ENCODE data around the gene SLC43A3.
"Not testable (repeated sequence)": the region's sequence is repeated elsewhere in the genome, so short reads cannot be mapped to it uniquely, and the experiment has no call there.

Gene SLC43A3

DNA sequence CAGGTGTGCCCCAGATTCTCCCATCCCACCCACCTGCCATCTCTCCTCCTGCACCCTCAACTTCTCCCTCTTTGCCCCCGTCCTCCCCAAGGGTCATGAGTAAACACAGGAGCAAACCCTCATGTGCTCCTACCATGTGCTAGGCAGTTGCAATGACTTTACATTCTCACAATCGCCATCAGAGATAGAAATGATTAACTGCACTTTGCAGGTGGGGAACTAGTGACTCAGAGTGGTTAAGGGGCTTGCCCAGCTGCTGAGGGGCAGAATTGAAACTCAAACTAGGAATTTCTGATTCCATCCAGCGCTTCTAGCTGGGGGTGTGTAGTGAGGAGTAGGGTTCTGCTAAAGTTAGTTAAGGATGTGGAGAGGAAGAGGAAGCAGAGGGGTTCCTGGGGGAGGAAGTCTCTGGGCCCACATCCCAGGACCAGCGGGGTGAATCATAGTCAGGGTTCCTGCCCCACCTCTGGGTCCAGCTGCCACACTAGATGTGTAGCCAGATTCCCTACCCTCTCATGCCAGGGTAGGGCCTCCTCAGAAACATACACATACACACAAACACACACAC lies 20.5 kb downstream of the SLC43A3 start:
- DNase-seq (ENCODE audit: low spot score): no peak
- Histone ChIP-seq H3K79me1 (ENCODE audit: low read depth, low read length) (no peaks in the 10 kb centered on the region), H2BK12ac (ENCODE audit: low read length) (no peak overlapping the region), H4K91ac (ENCODE audit: low read depth, low read length, poor library complexity) (no peak overlapping the region), H3K9me3 (replicated peaks in 1 of 2; ENCODE audit: control insufficient read depth in 2 of 2, insufficient read depth in 1 of 2, low read depth in 1 of 2, low read length in 2 of 2) (no peaks in the 10 kb centered on the region), H4K8ac (ENCODE audit: low read depth, low read length) (no peak overlapping the region), H3K14ac (ENCODE audit: low read length) (no peak overlapping the region), H3K27me3 (ENCODE audit: control insufficient read depth in 3 of 3, insufficient read depth in 3 of 3, low read depth in 1 of 3, low read length in 3 of 3) (no peaks in the 10 kb centered on the region), H2BK120ac (ENCODE audit: low read depth, low read length) (no peak overlapping the region), H2AK5ac (ENCODE audit: low read depth, low read length) (no peak overlapping the region), H3K9ac (ENCODE audit: low read depth, low read length, poor library complexity) (no peak overlapping the region), H2BK5ac (ENCODE audit: low read length) (no peak overlapping the region), H3K4ac (ENCODE audit: low read length) (no peak overlapping the region), H2BK15ac (ENCODE audit: low read length) (no peak overlapping the region), H3K4me1 (ENCODE audit: control insufficient read depth in 2 of 2, insufficient read depth in 1 of 2, low read depth in 1 of 2, low read length in 2 of 2) (peaks cover 0 to 1% of the 10 kb centered on the region in 2 donors), H3K4me2 (ENCODE audit: insufficient read depth, low read length, poor library complexity, severe bottlenecking) (no peak overlapping the region), H2AFZ (ENCODE audit: low read length) (no peak overlapping the region), H3K4me3 (ENCODE audit: low read length in 2 of 2) (no peak overlapping the region), H3K18ac (ENCODE audit: low read length) (no peak overlapping the region), H3K36me3 (replicated peaks in 1 of 2; ENCODE audit: control insufficient read depth in 2 of 2, insufficient read depth in 2 of 2, low read length in 2 of 2) (peaks cover 12 to 45% of the 10 kb centered on the region in 2 donors), H3K27ac (replicated peaks; ENCODE audit: low read length) (no peak overlapping the region), H3K23ac (ENCODE audit: low read depth, low read length, poor library complexity) (no peak overlapping the region)
- WGBS, 2 donors (ENCODE audit: extremely low coverage in 2 of 2, insufficient read length in 2 of 2, insufficient replicate concordance in 1 of 2): no CpG with 5 or more reads among the region's 4 CpGs

DNA sequence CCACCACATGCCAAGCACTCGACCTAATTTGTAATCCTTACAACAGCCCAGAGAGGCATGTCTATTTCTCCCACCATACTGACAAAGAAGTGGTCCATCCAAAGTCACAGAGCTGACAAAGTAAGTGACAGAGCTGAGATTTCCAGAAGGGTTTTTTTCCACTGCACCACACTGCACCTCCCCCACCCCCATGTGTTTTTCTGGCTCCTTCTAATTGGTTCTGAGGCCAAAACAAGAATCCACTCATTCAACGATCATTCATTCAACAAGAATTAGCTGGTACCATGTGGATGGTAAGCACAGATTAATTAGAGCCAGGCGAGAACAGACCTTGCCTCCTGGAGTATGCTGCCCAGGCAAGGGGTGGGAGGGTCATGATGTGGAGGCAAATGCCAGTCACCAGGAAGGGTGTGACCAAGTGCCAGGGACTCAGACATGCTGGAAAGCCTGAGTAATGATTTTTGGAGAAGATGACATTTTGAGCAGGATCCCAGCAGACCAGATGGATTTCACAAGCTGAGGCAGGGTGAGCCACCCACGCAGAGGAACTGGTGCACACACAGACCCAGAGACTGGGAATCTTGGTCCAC lies 21.6 kb downstream of the SLC43A3 start:
- H3K79me1 ChIP-seq (ENCODE audit: low read depth, low read length): no peaks in the 10 kb centered on the region
- H3K4ac ChIP-seq (ENCODE audit: low read length): no peak overlapping the region
- no peak overlapping the region for H2AK5ac ChIP-seq (ENCODE audit: low read depth, low read length)
- no peak overlapping the region for H3K23ac ChIP-seq (ENCODE audit: low read depth, low read length, poor library complexity)
- H3K14ac ChIP-seq (ENCODE audit: low read length): no peak overlapping the region
- H3K4me2 ChIP-seq (ENCODE audit: insufficient read depth, low read length, poor library complexity, severe bottlenecking): no peak overlapping the region
- no peaks in the 10 kb centered on the region for H3K27me3 ChIP-seq (ENCODE audit: control insufficient read depth in 3 of 3, insufficient read depth in 3 of 3, low read depth in 1 of 3, low read length in 3 of 3)
- H3K9me3 ChIP-seq (replicated peaks in 1 of 2; ENCODE audit: control insufficient read depth in 2 of 2, insufficient read depth in 1 of 2, low read depth in 1 of 2, low read length in 2 of 2): no peaks in the 10 kb centered on the region
- no peak for DNase-seq (ENCODE audit: low spot score)
- no peak overlapping the region for H3K27ac ChIP-seq (replicated peaks; ENCODE audit: low read length)
- no peak overlapping the region for H3K18ac ChIP-seq (ENCODE audit: low read length)
- no peak overlapping the region for H2BK12ac ChIP-seq (ENCODE audit: low read length)
- H2BK5ac ChIP-seq (ENCODE audit: low read length): no peak overlapping the region
- H2AFZ ChIP-seq (ENCODE audit: low read length): no peak overlapping the region
- H3K4me3 ChIP-seq (ENCODE audit: low read length in 2 of 2): no peak overlapping the region
- peaks cover 12 to 34% of the 10 kb centered on the region in 2 donors for H3K36me3 ChIP-seq (replicated peaks in 1 of 2; ENCODE audit: control insufficient read depth in 2 of 2, insufficient read depth in 2 of 2, low read length in 2 of 2)
- no CpG with 5 or more reads among the region's 4 CpGs for WGBS, 2 donors (ENCODE audit: extremely low coverage in 2 of 2, insufficient read length in 2 of 2, insufficient replicate concordance in 1 of 2)
- H3K4me1 ChIP-seq (ENCODE audit: control insufficient read depth in 2 of 2, insufficient read depth in 1 of 2, low read depth in 1 of 2, low read length in 2 of 2): peaks cover 0 to 1% of the 10 kb centered on the region in 2 donors
- H3K9ac ChIP-seq (ENCODE audit: low read depth, low read length, poor library complexity): no peak overlapping the region
- no peak overlapping the region for H2BK15ac ChIP-seq (ENCODE audit: low read length)
- no peak overlapping the region for H2BK120ac ChIP-seq (ENCODE audit: low read depth, low read length)
- no peak overlapping the region for H4K91ac ChIP-seq (ENCODE audit: low read depth, low read length, poor library complexity)
- H4K8ac ChIP-seq (ENCODE audit: low read depth, low read length): no peak overlapping the region

DNA sequence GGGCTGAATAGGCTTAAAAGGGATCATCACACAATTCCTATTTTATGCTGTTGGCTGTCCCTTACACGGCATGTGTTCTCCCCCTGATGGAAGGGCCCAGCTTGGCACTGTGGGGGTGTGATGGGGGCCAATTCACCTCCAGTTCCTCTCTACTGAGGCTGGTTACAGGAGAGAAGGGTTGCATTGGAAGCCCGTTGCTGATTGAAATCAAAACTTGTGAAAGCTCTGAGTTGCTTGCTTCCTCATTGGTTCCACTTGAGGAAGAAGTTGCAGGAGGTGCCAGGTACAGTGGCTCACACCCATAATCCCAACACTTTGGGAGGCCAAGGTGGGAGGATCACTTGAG lies 23.1 kb downstream of the SLC43A3 start:
- Histone ChIP-seq H2AFZ (ENCODE audit: low read length) (no peak overlapping the region), H3K9ac (ENCODE audit: low read depth, low read length, poor library complexity) (no peak overlapping the region)
- WGBS, 2 donors (ENCODE audit: extremely low coverage in 2 of 2, insufficient read length in 2 of 2, insufficient replicate concordance in 1 of 2): no CpG with 5 or more reads among the region's 2 CpGs

DNA sequence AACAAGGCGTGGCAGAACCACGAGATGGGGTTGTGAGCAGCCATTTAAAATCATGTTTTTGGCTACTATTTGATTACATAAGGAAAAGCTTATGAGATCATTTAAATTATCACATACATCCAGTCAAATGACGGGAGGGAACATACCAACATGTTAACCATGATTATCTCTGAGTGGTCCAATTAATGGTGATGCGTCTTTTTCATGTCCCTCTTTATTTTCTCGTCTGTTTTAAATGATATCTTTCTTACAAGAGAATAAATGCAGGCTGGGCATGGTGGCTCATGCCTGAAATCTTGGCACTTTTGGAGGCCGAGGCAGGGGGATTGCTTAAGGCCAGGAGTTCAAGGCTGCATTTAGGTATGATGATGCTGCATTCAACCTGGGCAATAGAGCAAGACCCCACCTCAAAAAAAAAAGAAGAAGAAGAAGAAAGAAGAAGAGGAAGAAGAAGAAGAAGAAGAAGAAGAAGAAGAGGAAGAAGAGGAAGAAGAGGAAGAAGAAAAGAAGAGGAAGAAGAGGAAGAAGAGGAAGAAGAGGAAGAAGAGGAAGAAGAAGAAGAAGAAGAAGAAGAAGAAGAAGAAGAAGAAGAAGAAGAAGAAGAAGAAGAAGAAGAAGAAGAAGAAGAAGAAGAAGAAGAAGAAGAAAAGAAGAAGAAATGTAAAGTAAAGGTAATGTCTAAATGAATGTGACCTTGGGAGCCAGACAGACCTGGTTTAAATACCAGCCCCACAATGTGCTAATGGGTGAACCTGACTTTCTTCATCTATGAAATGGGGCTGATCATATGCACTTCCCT lies 23.7 kb downstream of the SLC43A3 start:
- H3K14ac ChIP-seq (ENCODE audit: low read length); H2AK5ac ChIP-seq (ENCODE audit: low read depth, low read length); H2BK5ac ChIP-seq (ENCODE audit: low read length); H3K23ac ChIP-seq (ENCODE audit: low read depth, low read length, poor library complexity); H3K9ac ChIP-seq (ENCODE audit: low read depth, low read length, poor library complexity); H3K27ac ChIP-seq (replicated peaks; ENCODE audit: low read length); H3K4ac ChIP-seq (ENCODE audit: low read length); H4K8ac ChIP-seq (ENCODE audit: low read depth, low read length); H2BK15ac ChIP-seq (ENCODE audit: low read length); H4K91ac ChIP-seq (ENCODE audit: low read depth, low read length, poor library complexity); H2BK120ac ChIP-seq (ENCODE audit: low read depth, low read length); H2AFZ ChIP-seq (ENCODE audit: low read length); H3K79me1 ChIP-seq (ENCODE audit: low read depth, low read length); H3K27me3 ChIP-seq (ENCODE audit: control insufficient read depth in 3 of 3, insufficient read depth in 3 of 3, low read depth in 1 of 3, low read length in 3 of 3); H3K4me1 ChIP-seq (ENCODE audit: control insufficient read depth in 2 of 2, insufficient read depth in 1 of 2, low read depth in 1 of 2, low read length in 2 of 2); H2BK12ac ChIP-seq (ENCODE audit: low read length); H3K4me2 ChIP-seq (ENCODE audit: insufficient read depth, low read length, poor library complexity, severe bottlenecking); H3K4me3 ChIP-seq (ENCODE audit: low read length in 2 of 2); DNase-seq (ENCODE audit: low spot score); H3K18ac ChIP-seq (ENCODE audit: low read length); H3K9me3 ChIP-seq (replicated peaks in 1 of 2; ENCODE audit: control insufficient read depth in 2 of 2, insufficient read depth in 1 of 2, low read depth in 1 of 2, low read length in 2 of 2): not testable (repeated sequence)
- no CpG with 5 or more reads among the region's 6 CpGs for whole genome bisulfite sequencing, 2 donors (ENCODE audit: extremely low coverage in 2 of 2, insufficient read length in 2 of 2, insufficient replicate concordance in 1 of 2)
- H3K36me3 ChIP-seq (replicated peaks in 1 of 2; ENCODE audit: control insufficient read depth in 2 of 2, insufficient read depth in 2 of 2, low read length in 2 of 2): peaks cover 10 to 13% of the 10 kb centered on the region in 2 donors

More for the DNA sequence above, 23.1 kb downstream of the SLC43A3 start:
- Histone ChIP-seq H3K23ac (ENCODE audit: low read depth, low read length, poor library complexity) (no peak overlapping the region), H3K79me1 (ENCODE audit: low read depth, low read length) (no peaks in the 10 kb centered on the region), H3K14ac (ENCODE audit: low read length) (no peak overlapping the region), H2BK12ac (ENCODE audit: low read length) (no peak overlapping the region), H2AK5ac (ENCODE audit: low read depth, low read length) (no peak overlapping the region), H3K4ac (ENCODE audit: low read length) (no peak overlapping the region), H3K4me2 (ENCODE audit: insufficient read depth, low read length, poor library complexity, severe bottlenecking) (no peak overlapping the region), H2BK120ac (ENCODE audit: low read depth, low read length) (no peak overlapping the region), H3K4me3 (ENCODE audit: low read length in 2 of 2) (no peak overlapping the region), H3K27me3 (ENCODE audit: control insufficient read depth in 3 of 3, insufficient read depth in 3 of 3, low read depth in 1 of 3, low read length in 3 of 3) (peaks cover 0 to 1% (median 0%) of the 10 kb centered on the region in 3 experiments), H2BK5ac (ENCODE audit: low read length) (no peak overlapping the region), H4K91ac (ENCODE audit: low read depth, low read length, poor library complexity) (no peak overlapping the region), H3K36me3 (replicated peaks in 1 of 2; ENCODE audit: control insufficient read depth in 2 of 2, insufficient read depth in 2 of 2, low read length in 2 of 2) (peaks cover 10 to 19% of the 10 kb centered on the region in 2 donors), H4K8ac (ENCODE audit: low read depth, low read length) (no peak overlapping the region), H3K9me3 (replicated peaks in 1 of 2; ENCODE audit: control insufficient read depth in 2 of 2, insufficient read depth in 1 of 2, low read depth in 1 of 2, low read length in 2 of 2) (no peaks in the 10 kb centered on the region), H2BK15ac (ENCODE audit: low read length) (no peak overlapping the region), H3K4me1 (ENCODE audit: control insufficient read depth in 2 of 2, insufficient read depth in 1 of 2, low read depth in 1 of 2, low read length in 2 of 2) (peaks cover 0 to 1% of the 10 kb centered on the region in 2 donors), H3K27ac (replicated peaks; ENCODE audit: low read length) (no peak overlapping the region), H3K18ac (ENCODE audit: low read length) (no peak overlapping the region)
- no peak for DNase-seq (ENCODE audit: low spot score)
